ENCODE measurements around the gene PTPN4. TPM values are rescaled to one million over a fixed set of nuclear protein-coding genes. Genes with fewer than 3 reads are reported as not detected.
A peak's percentile ranks its signal among the peaks of the same experiment; 100 is the strongest.

PTPN4 gene
- total and polyA plus RNA-seq, 2 of the 13 experiments (the other 11 are each of a cell fraction or from before 2014, with no cell fraction given): 20.3 to 34.6 TPM

- peak; percentile 79 for TF ChIP-seq ZNF281 (CRISPR knock-in tag; IDR thresholded peaks at IDR 0.05; ENCODE audit: borderline replicate concordance)
- 0 out of 2 replicates have a peak, but pooled peaks have one; percentile 0 for TF ChIP-seq ZFP36L1 (CRISPR knock-in tag; IDR thresholded peaks at IDR 0.05)
Observed at GRCh38 chr2:120013597-120014223, 254.0 kb downstream of the PTPN4 start (continued).

- H3K4me1 ChIP-seq (ENCODE audit: insufficient read depth, low read length): peaks cover 54% of the 10 kb centered on the region
- peak overlapping the region; percentile 91 for H3K4me2 ChIP-seq (ENCODE audit: low read depth, low read length)
- H3K27ac ChIP-seq (ENCODE audit: extremely low read length, insufficient read depth, low read length): peak overlapping the region; percentile 96
- intact Hi-C loops (cut with micrococcal nuclease; ENCODE audit: unreplicated experiment): loop anchor here (5.0 kb wide), 1 partner anchor 53 kb away; no protein-coding TSS in a partner anchor
- BruUV-seq (replicated peaks): no TSS peak
- WGBS (ENCODE audit: low lambda C conversion rate): 48% methylated on average over 8 of the region's 8 CpGs
- H3K27me3 ChIP-seq (ENCODE audit: control insufficient read depth in 1 of 2, insufficient read depth in 2 of 2, low read length in 2 of 2): no peaks in the 10 kb centered on the region; a peak in 1 of 5 replicates
- peak overlapping the region; percentile 92; the same call in 1 of the 2 replicates for H3K9ac ChIP-seq (ENCODE audit: insufficient read depth, low read depth, low read length)
- ChIA-PET CTCF (ENCODE audit: low intra/inter-chr PET ratio, low total read pairs) (no interaction called here), POLR2A (interaction anchor here (2.7 kb wide), 1 partner anchor 53 kb away, joined by 16 read pairs; no protein-coding TSS in a partner anchor)
- H2AFZ ChIP-seq (ENCODE audit: low read length): no peak overlapping the region
- FAIRE-seq: no peak
- H3K9me3 ChIP-seq (ENCODE audit: low read length): no peaks in the 10 kb centered on the region
- ATAC-seq: no peak
- H3K4me3 ChIP-seq (replicated peaks in 1 of 3; ENCODE audit: insufficient read depth in 1 of 3, low read depth in 2 of 3, low read length in 3 of 3): peak overlapping the region; percentile 85 to 88 (median 87)
- DNase-seq (ENCODE audit: low spot score): no peak
- in situ Hi-C loops (cut with HindIII; ENCODE audit: extremely low pct_ligation_motif_present, low pct_unique_long_range_greater_than_20kb): no loop called here
- H4K20me1 ChIP-seq (ENCODE audit: insufficient read depth, low read length): peaks cover 33% of the 10 kb centered on the region
- H3K36me3 ChIP-seq (replicated peaks in 1 of 2; ENCODE audit: control insufficient read depth in 1 of 2, insufficient read depth in 2 of 2, low read length in 2 of 2): peaks cover 0 to 4% of the 10 kb centered on the region in 2 experiments; a peak in 1 of 5 replicates
- H3K79me2 ChIP-seq (ENCODE audit: insufficient read depth, low read length): peaks cover 58% of the 10 kb centered on the region
- TF ChIP-seq TFAP4 (IDR thresholded peaks at IDR 0.05; ENCODE audit: borderline replicate concordance, low read depth): peak; percentile 32; the same call in 1 of the 2 replicates
- no peak for TF ChIP-seq HINFP (CRISPR knock-in tag; IDR thresholded peaks at IDR 0.05; ENCODE audit: low read depth)
- TF ChIP-seq KIAA2018 (CRISPR knock-in tag; IDR thresholded peaks at IDR 0.05; ENCODE audit: borderline replicate concordance): no peak
Observed at GRCh38 chr2:120014226-120014980, 254.7 kb downstream of the PTPN4 start.

All from HepG2 (cell line).